GM12891 (cell line): ENCODE measurements around the gene S100A8.

ENCODE experiments used
- POLR2A ChIP-seq: IDR thresholded peaks from 2 replicates; pipeline ENCODE4 v1.6.1; 2011; ENCODE audit warnings: low read depth, low read length, control low read depth
- POLR2AphosphoS5 ChIP-seq: IDR thresholded peaks from 2 replicates; pipeline ENCODE4 v1.6.1; 2011; ENCODE audit warnings: low read depth, low read length, control low read depth
- POU2F2 ChIP-seq: IDR thresholded peaks from 2 replicates; pipeline ENCODE4 v1.6.1; 2011; ENCODE audit warnings: low read depth, mild to moderate bottlenecking, control low read depth, low read length, moderate library complexity
- SPI1 ChIP-seq: IDR thresholded peaks from 2 replicates; pipeline ENCODE4 v1.6.1; 2011; ENCODE audit warnings: low read depth, low read length, control low read depth
- TAF1 ChIP-seq: IDR thresholded peaks from 2 replicates; pipeline ENCODE4 v1.6.1; 2011; ENCODE audit warnings: low read depth, low read length, control low read depth

GRCh38 chr1:153357076-153357852 lies 33.6 kb downstream of the S100A8 start:
- TF ChIP-seq POLR2A (no peak), POLR2AphosphoS5 (no peak), TAF1 (no peak), POU2F2 (no peak), SPI1 (no peak)
